ENCODE data around the gene MORF4L1.
"Not testable (repeated sequence)": the region's sequence is repeated elsewhere in the genome, so short reads cannot be mapped to it uniquely, and the experiment has no call there.

DNA sequence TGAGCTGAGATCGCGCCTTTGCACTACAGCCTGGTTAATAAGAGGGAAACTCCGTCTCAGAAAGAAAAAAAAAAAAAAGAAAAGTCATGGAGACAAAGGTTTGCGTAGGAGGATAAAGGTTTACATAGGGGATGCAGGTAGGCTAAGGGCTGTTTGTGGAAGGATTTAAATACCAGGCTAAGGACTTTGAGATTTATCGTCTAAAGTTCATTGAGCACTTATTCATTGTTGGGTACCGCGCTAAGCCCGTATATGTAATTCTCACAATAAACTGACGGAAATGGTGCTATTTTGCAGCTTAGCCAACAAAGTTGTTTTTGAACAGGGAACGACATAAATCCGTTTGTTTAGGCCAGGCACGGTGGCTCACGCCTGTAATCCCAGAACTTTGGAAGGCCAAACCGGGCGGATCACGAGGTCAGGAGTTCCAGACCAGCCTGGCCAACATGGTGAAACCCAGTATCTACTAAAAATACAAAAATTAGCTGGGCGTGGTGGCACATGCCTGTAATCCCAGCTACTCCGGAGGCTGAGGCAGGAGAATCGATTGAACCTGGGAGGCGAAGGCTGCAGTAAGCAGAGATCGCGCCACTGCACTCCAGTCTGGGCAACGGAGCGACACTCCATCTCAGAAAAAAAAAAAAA is 1.1 kb upstream of the MORF4L1 start:
- not testable (repeated sequence) for TF ChIP-seq CTCF (IDR thresholded peaks at IDR 0.05; ENCODE audit: low read length); EZH2 (IDR thresholded peaks at IDR 0.05; ENCODE audit: borderline replicate concordance, low read length)

All from OCI-LY1 (cell line).